ENCODE measurements around the gene OXCT2. TPM values are rescaled to one million over a fixed set of nuclear protein-coding genes. Genes with fewer than 3 reads are reported as not detected.

The OXCT2 gene
- total and polyA plus RNA-seq, 2 donors (not counting 1 experiment from before 2014, with no cell fraction given) = 1.0 to 1.9 TPM

DNA sequence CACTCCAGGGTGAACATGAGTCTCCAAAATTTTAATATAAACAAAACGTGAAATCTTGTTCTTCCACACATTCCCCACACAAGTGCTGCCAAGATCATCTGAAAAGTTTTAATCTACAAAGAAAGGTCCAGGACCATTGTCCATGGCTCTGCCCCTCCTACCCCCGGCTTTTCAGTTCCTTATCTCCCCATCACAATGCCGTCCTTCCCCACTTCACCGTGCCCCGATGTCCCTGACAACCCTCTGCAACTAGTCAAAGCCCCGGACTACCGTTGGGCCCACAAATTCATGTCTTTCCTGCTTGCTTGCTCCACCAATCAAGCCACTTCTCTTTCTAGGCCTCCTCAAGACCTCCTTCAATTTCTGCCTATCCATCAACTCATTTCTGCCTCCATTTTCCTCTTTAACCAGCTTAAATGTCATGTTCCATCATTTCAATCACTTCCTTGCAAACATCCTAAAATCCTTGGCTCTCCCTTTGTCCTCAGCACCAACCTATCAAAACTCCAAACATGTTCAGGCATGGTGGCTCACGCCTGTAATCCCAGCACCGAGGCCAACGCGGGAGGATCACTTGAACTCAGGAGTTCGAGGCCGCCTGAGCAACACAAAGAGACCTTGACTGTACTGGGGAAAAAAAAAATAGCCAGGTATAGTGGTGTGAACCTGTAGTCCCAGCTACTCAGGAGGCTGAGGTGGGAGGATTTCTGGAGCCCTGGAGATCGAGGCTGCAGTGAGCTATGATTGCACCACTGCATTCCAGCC lies 31.5 kb upstream of the OXCT2 start:
- CTCF ChIA-PET = no interaction called here

DNA sequence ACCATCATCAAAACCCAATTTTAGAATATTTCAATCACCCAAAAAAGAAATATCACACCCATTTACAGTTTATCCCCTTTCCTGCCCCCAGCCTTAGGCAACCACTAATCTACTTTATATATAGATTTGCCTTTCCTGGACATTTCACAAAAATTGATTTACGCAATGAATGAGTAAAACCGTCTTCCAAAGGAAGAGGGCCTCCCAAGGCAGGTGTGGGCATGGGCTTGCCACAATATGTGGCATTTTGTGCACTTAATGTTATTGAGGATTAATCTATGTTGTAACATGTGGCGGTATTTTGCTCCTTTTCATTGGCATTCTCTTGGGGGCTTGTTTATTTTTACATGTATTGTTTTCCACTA lies 29.3 kb upstream of the OXCT2 start:
- no peak overlapping the region for H3K4me3 ChIP-seq (ENCODE audit: control extremely low read depth in 1 of 5, extremely low read depth in 1 of 5, insufficient read depth in 1 of 5, low read depth in 2 of 5, low read length in 4 of 5)
- H4K20me1 ChIP-seq (ENCODE audit: control insufficient read depth, insufficient read depth, low read length, poor library complexity, severe bottlenecking) = no peaks in the 10 kb centered on the region
- H3K9ac ChIP-seq (ENCODE audit: low read length) = no peak overlapping the region
- Mint-ChIP-seq H3K27me3 (no peaks in the 10 kb centered on the region), H3K27ac (no peak overlapping the region), H3K4me1 (peaks cover 9% of the 10 kb centered on the region), H3K9me3 (ENCODE audit: insufficient read depth) (no peaks in the 10 kb centered on the region), H3K4me3 (no peak overlapping the region)
- no peaks in the 10 kb centered on the region for H3K79me2 ChIP-seq (ENCODE audit: control insufficient read depth, insufficient read depth, low read length)
- no peaks in the 10 kb centered on the region for H3K36me3 ChIP-seq (replicated peaks in 1 of 2; ENCODE audit: control extremely low read depth in 1 of 2, control insufficient read depth in 1 of 2, extremely low read depth in 1 of 2, insufficient read depth in 2 of 2, low read length in 1 of 2)
- intact Hi-C loops (cut with micrococcal nuclease) = no loop called here
- peaks cover 0 to 4% (median 2%) of the 10 kb centered on the region in 3 donors for H3K9me3 ChIP-seq (ENCODE audit: control extremely low read depth in 1 of 3, control insufficient read depth in 2 of 3, insufficient read depth in 1 of 3, low read length in 2 of 3)
- DNase-seq (no peak), ATAC-seq (ENCODE audit: low read depth) (no peak)
- no peak overlapping the region for H2AFZ ChIP-seq (ENCODE audit: insufficient read depth, low read depth, low read length, poor library complexity, severe bottlenecking)
- no peak overlapping the region for H3K4me2 ChIP-seq (replicated peaks; ENCODE audit: low read depth, low read length, poor library complexity, severe bottlenecking)
- TF ChIP-seq EZH2 (IDR thresholded peaks at IDR 0.05; ENCODE audit: borderline replicate concordance, insufficient read depth, low read depth, low read length, poor library complexity, severe bottlenecking) = no peak
- TF ChIP-seq, protein P1, sequence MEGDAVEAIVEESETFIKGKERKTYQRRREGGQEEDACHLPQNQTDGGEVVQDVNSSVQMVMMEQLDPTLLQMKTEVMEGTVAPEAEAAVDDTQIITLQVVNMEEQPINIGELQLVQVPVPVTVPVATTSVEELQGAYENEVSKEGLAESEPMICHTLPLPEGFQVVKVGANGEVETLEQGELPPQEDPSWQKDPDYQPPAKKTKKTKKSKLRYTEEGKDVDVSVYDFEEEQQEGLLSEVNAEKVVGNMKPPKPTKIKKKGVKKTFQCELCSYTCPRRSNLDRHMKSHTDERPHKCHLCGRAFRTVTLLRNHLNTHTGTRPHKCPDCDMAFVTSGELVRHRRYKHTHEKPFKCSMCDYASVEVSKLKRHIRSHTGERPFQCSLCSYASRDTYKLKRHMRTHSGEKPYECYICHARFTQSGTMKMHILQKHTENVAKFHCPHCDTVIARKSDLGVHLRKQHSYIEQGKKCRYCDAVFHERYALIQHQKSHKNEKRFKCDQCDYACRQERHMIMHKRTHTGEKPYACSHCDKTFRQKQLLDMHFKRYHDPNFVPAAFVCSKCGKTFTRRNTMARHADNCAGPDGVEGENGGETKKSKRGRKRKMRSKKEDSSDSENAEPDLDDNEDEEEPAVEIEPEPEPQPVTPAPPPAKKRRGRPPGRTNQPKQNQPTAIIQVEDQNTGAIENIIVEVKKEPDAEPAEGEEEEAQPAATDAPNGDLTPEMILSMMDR (IDR thresholded peaks at IDR 0.05) = no peak
- peaks cover 6 to 14% of the 10 kb centered on the region in 2 donors for H3K4me1 ChIP-seq (ENCODE audit: control insufficient read depth in 2 of 2, insufficient read depth in 2 of 2, low read length in 2 of 2)
- no peak overlapping the region for H3K27ac ChIP-seq (ENCODE audit: low read length in 2 of 2)
- CTCF ChIA-PET = interaction anchor here (0.7 to 3.1 kb wide), 14 partner anchors 12 to 196 kb away, joined by 3 to 35 read pairs (median 4); partner anchors contain the start of genes BMP8B, MYCL and PPIE
- 70% methylated on average over 2 of the region's 3 CpGs for WGBS (ENCODE audit: insufficient coverage)
- H3K27me3 ChIP-seq (replicated peaks in 1 of 4; ENCODE audit: control extremely low read depth in 1 of 4, control insufficient read depth in 3 of 4, insufficient read depth in 4 of 4, low read length in 3 of 4) = no peaks in the 10 kb centered on the region
- POLR2A ChIA-PET = interaction anchor here (2.7 kb wide), 1 partner anchor 11 kb away, joined by 16 read pairs; the partner anchor contains the start of gene BMP8B

More for the DNA sequence above, 31.5 kb upstream of the OXCT2 start:
- ATAC-seq (ENCODE audit: low read depth) (no peak), DNase-seq (no peak)
- 94% methylated on average over 14 of the region's 14 CpGs for WGBS (ENCODE audit: insufficient coverage)
- no peaks in the 10 kb centered on the region for H4K20me1 ChIP-seq (ENCODE audit: control insufficient read depth, insufficient read depth, low read length, poor library complexity, severe bottlenecking)
- H3K9me3 Mint-ChIP-seq (ENCODE audit: insufficient read depth) = no peaks in the 10 kb centered on the region
- POLR2A ChIA-PET = interaction anchor here (0.6 kb wide), 1 partner anchor 153 kb away, joined by 5 read pairs; no protein-coding TSS in a partner anchor
- H3K4me3 ChIP-seq (ENCODE audit: control extremely low read depth in 1 of 5, extremely low read depth in 1 of 5, insufficient read depth in 1 of 5, low read depth in 2 of 5, low read length in 4 of 5) = no peak overlapping the region
- no peak overlapping the region for H3K4me3 Mint-ChIP-seq
- H3K27ac Mint-ChIP-seq = no peak overlapping the region
- H3K9ac ChIP-seq (ENCODE audit: low read length) = no peak overlapping the region
- no peak for TF ChIP-seq EZH2 (IDR thresholded peaks at IDR 0.05; ENCODE audit: borderline replicate concordance, insufficient read depth, low read depth, low read length, poor library complexity, severe bottlenecking)
- TF ChIP-seq, protein P1 (IDR thresholded peaks at IDR 0.05) = no peak
- no peak overlapping the region for H2AFZ ChIP-seq (ENCODE audit: insufficient read depth, low read depth, low read length, poor library complexity, severe bottlenecking)
- H3K27me3 ChIP-seq (replicated peaks in 1 of 4; ENCODE audit: control extremely low read depth in 1 of 4, control insufficient read depth in 3 of 4, insufficient read depth in 4 of 4, low read length in 3 of 4) = no peaks in the 10 kb centered on the region
- no peaks in the 10 kb centered on the region for H3K27me3 Mint-ChIP-seq
- no peak overlapping the region for H3K27ac ChIP-seq (ENCODE audit: low read length in 2 of 2)
- H3K4me1 Mint-ChIP-seq = peaks cover 9% of the 10 kb centered on the region
- peaks cover 0 to 15% (median 5%) of the 10 kb centered on the region in 3 donors for H3K9me3 ChIP-seq (ENCODE audit: control extremely low read depth in 1 of 3, control insufficient read depth in 2 of 3, insufficient read depth in 1 of 3, low read length in 2 of 3)
- no peaks in the 10 kb centered on the region for H3K36me3 ChIP-seq (replicated peaks in 1 of 2; ENCODE audit: control extremely low read depth in 1 of 2, control insufficient read depth in 1 of 2, extremely low read depth in 1 of 2, insufficient read depth in 2 of 2, low read length in 1 of 2)
- peaks cover 6 to 14% of the 10 kb centered on the region in 2 donors for H3K4me1 ChIP-seq (ENCODE audit: control insufficient read depth in 2 of 2, insufficient read depth in 2 of 2, low read length in 2 of 2)
- no peaks in the 10 kb centered on the region for H3K79me2 ChIP-seq (ENCODE audit: control insufficient read depth, insufficient read depth, low read length)
- intact Hi-C loops (cut with micrococcal nuclease) = no loop called here
- no peak overlapping the region for H3K4me2 ChIP-seq (replicated peaks; ENCODE audit: low read depth, low read length, poor library complexity, severe bottlenecking)
